ENCODE data around the gene MYO5C. TPM values are rescaled to one million over a fixed set of nuclear protein-coding genes. Genes with fewer than 3 reads are reported as not detected.

Gene MYO5C
- total and polyA plus RNA-seq, 10 of the 15 experiments (the other 5 are each of a cell fraction or from before 2014, with no cell fraction given): 0.29 to 1.3 (median 0.75) TPM

GRCh38 chr15:52318729-52319500 lies 23.3 kb upstream of the MYO5C start:
- Histone ChIP-seq H3K4me3 (no peak overlapping the region), H3K9ac (ENCODE audit: control insufficient read depth, insufficient read depth, low read length) (no peak overlapping the region), H3K4me1 (ENCODE audit: control insufficient read depth, insufficient read depth, low read length) (no peaks in the 10 kb centered on the region), H3K27ac (ENCODE audit: control insufficient read depth, insufficient read depth) (no peak overlapping the region), H3K79me2 (ENCODE audit: control insufficient read depth, insufficient read depth, low read length) (no peaks in the 10 kb centered on the region), H3K4me2 (ENCODE audit: control insufficient read depth, insufficient read depth) (no peak overlapping the region), H3K9me3 (replicated peaks; ENCODE audit: control insufficient read depth, insufficient read depth, low read length) (no peaks in the 10 kb centered on the region), H3K27me3 (replicated peaks in 1 of 2; ENCODE audit: control insufficient read depth in 2 of 2, insufficient read depth in 2 of 2, low read length in 1 of 2) (no peaks in the 10 kb centered on the region), H4K20me1 (ENCODE audit: control insufficient read depth, insufficient read depth) (no peaks in the 10 kb centered on the region), H2AFZ (ENCODE audit: control insufficient read depth, low read depth, low read length) (no peak overlapping the region), H3K36me3 (ENCODE audit: control insufficient read depth in 2 of 2, insufficient read depth in 2 of 2, low read length in 1 of 2) (peaks cover 18 to 28% of the 10 kb centered on the region in 2 experiments)
- DNase-seq (ENCODE audit: low read depth, low spot score): no peak
- FAIRE-seq: no peak
- ChIA-PET POLR2A (no interaction called here), CTCF (interaction anchor here (1.2 to 4.3 kb wide), 2 partner anchors 62 to 417 kb away, joined by 3 to 14 read pairs; no protein-coding TSS in a partner anchor), RAD21 (ENCODE audit: unreplicated experiment) (interaction anchor here (0.7 to 2.4 kb wide), 4 partner anchors 61 to 417 kb away, joined by 3 to 9 read pairs (median 4); no protein-coding TSS in a partner anchor), SMC1A (ENCODE audit: uncharacterized antibody, unreplicated experiment) (interaction anchor here (1.0 to 2.7 kb wide), 2 partner anchors 9 to 13 kb away, joined by 3 to 10 read pairs; no protein-coding TSS in a partner anchor)
- ATAC-seq: no peak
- intact Hi-C loops (cut with micrococcal nuclease; ENCODE audit: unreplicated experiment) (no loop called here), in situ Hi-C loops (cut with MboI) (no loop called here)
- 97% methylated on average over 13 of the region's 13 CpGs for WGBS (ENCODE audit: insufficient coverage, insufficient replicate concordance, low lambda C conversion rate, missing lambda C conversion rate)
- BruUV-seq (replicated peaks): no TSS peak
- no peak for TF ChIP-seq HDAC6 (IDR thresholded peaks at IDR 0.05; ENCODE audit: unreplicated experiment)
- no peak for TF ChIP-seq CBFB (IDR thresholded peaks at IDR 0.05; ENCODE audit: low read depth)
- TF ChIP-seq ESRRA (IDR thresholded peaks at IDR 0.05; ENCODE audit: low read length): no peak
- no peak for TF ChIP-seq SREBF1 (IDR thresholded peaks at IDR 0.05; ENCODE audit: low read length)
- TF ChIP-seq RFX5 (IDR thresholded peaks at IDR 0.05; ENCODE audit: low read depth, low read length): no peak
- no peak for TF ChIP-seq BCL11A (IDR thresholded peaks at IDR 0.05; ENCODE audit: low read depth, low read length)
- no peak for TF ChIP-seq IKZF2 (IDR thresholded peaks at IDR 0.05)
- no peak for TF ChIP-seq SREBF2 (IDR thresholded peaks at IDR 0.05; ENCODE audit: low read length)
- TF ChIP-seq PML (IDR thresholded peaks at IDR 0.05; ENCODE audit: low read length): no peak
- TF ChIP-seq ZNF384 (IDR thresholded peaks at IDR 0.05; ENCODE audit: borderline replicate concordance, low read depth, low read length): no peak
- TF ChIP-seq E2F4 (IDR thresholded peaks at IDR 0.05; ENCODE audit: low read depth, low read length): no peak
- TF ChIP-seq ZNF592 (IDR thresholded peaks at IDR 0.05): no peak
- no peak for TF ChIP-seq SMAD5 (IDR thresholded peaks at IDR 0.05; ENCODE audit: low read depth)
- TF ChIP-seq TAF1 (IDR thresholded peaks at IDR 0.05; ENCODE audit: borderline replicate concordance, low read depth, low read length): no peak
- TF ChIP-seq KAT2A (conservative IDR thresholded peaks at IDR 0.05; ENCODE audit: control insufficient read depth, low read depth, low read length): no peak
- TF ChIP-seq KDM1A (IDR thresholded peaks at IDR 0.05; ENCODE audit: borderline replicate concordance): no peak
- TF ChIP-seq ELK1 (IDR thresholded peaks at IDR 0.05; ENCODE audit: low read depth, low read length): no peak

Measured in GM12878 (cell line).